Measurements from ENCODE around the gene LAMP1.
A peak's percentile ranks its signal among the peaks of the same experiment; 100 is the strongest.
"Not testable (repeated sequence)": the region's sequence is repeated elsewhere in the genome, so short reads cannot be mapped to it uniquely, and the experiment has no call there.

Gene LAMP1

DNA sequence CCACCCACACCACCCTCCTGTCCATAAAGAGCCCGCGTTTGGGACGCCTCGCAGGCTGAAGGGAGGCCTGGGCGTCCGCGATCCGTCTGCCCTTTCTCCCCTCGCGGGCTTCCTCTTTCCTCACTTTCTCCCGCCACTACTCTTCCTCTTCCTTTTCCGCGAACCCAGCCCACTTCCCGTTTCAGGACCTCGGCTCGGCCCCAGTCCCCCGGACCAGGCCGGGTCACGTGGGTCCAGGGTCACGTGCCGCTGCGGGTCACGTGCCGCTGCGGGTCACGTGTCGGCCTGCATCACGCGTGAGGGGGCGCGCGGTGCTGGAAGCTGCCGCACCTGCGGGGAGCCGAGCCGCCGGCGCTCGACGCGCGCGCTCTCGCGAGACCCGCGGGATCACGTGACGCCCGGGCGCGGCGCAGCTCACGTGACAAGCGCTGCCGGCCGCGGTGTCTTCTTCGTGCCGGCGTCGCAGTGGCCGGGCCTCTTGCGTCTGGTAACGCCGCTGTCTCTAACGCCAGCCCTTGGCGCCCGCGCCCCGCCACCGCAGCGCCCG lies at the start of gene LAMP1:
Gene LAMP1, plus strand, starts transcription at position 417 of the 547 bp plus-strand sequence. CDS start 196 bp downstream, outside the sequence.
- DNase-seq, result peak; percentile 99

GRCh38 chr13:113252516-113253095 lies 44.4 kb upstream of the LAMP1 start:
- DNase-seq, result no peak

DNA sequence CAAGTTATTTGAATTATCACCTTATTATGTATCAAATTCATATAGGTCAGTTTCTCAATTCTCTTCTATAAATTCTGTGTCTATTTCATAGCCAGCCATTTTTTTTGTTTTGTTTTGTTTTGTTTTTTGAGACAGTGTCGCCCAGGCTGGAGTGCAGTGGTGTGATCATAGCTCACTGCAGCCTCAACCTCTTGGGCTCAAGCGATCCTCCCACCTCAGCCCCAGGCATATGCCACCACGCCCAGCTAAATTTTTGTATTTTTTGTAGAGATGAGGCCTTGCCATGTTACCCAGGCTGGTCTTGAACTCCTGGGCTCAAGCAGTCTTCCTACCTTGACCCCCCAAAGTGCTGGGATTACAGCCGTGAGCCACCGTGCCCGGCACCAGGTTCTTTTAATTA lies 39.1 kb upstream of the LAMP1 start:
- DNase-seq, result not testable (repeated sequence)

GRCh38 chr13:113258321-113259054 lies 38.6 kb upstream of the LAMP1 start:
- no peak for DNase-seq

- DNase-seq, result no peak
Observed at GRCh38 chr13:113260996-113261395, 36.0 kb upstream of the LAMP1 start.

DNA sequence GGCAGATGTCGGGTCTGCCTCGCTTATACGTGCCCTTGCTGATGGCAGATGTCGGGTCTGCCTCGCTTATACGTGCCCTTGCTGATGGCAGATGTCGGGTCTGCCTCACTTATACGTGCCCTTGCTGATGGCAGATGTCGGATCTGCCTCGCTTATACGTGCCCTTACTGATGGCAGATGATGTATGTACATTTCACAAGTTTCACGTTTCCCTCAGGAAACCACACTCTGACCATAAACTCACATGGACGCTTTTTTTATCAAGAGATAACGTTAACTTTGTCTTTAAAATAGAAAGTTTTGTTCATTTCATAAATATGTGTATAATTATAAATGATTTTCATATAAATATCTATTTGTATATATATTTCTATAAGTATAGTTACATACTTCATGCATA lies 34.0 kb upstream of the LAMP1 start:
- DNase-seq, result not testable (repeated sequence)

DNA sequence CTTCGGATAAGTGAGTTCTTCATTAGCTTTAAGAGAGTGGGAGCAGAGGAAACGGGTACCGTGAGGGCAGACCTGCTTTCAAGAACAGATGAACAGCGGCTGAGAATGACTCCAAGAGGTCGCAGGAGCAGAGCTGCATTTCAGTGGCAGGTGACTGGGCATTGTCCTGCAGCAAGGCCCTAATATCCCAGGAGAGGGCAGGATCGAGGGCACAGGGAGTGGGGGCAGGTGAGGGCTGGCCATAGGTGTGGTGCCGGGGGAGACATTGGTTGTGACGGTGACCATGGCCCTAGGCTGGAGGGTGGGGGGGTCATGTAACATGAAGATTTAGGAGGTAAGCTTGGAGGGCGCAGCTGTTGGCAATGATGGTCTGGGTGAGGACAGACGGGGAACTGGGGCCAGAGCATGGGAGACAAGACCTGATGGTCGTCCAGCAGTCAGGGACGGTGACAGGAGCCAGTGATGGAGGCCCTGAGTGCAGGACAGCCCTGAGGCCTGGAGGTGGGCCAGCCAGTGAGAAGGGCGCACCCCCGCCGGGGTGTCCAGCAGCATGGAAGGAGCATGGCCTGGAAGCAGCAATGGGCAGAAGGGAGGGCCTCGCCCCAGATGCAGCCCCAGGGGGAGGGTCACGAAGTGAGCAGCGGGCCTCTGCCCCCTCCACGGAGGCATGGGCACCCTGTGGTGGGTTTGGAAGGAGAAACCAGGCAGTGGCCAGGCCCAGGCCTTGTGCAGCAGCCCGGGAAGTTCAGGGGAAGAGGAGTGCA lies 29.2 kb upstream of the LAMP1 start:
- no peak for DNase-seq

DNA sequence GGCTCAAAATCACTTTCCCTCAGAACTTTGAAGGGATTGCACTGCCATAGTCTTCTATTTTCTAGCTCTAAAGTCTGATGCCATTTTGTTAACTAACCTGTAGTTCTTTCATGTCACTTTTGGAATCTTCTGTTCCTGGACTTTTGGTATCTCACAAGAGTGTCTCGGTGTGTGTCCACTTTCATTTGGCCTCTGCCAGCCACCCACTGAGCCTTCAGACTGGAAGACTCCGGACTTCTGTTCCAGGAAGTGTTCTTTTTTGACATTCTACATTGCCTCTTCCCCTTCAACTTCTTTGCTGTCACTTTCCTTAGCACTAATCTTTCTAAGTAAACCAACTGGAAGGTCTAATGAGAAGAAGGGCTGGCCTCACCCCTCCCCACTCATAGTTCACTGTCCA lies 25.0 kb upstream of the LAMP1 start:
- DNase-seq, result no peak

DNA sequence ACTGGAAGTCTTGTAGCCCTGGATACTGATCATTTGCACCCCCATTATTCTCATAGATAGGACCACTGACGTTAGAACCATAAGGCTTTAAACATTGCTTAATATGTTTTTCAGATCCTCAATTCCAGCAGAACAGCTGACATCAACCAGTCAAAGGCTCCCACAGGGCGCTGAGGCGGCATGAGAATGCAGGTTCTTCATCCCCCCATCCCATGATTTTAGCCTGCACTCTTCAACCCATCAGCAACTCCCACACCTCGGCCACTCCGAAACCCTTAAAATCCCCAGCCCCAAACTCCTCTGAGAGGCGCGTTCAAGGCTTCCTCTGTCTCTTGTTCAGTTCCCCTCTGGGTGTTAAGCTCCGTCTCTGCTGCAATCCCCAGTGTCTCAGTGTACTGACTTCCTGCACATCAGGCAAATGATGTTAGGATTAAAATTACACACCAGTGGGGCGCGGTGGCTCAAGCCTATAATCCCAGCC lies 24.3 kb upstream of the LAMP1 start:
- DNase-seq, result no peak

DNA sequence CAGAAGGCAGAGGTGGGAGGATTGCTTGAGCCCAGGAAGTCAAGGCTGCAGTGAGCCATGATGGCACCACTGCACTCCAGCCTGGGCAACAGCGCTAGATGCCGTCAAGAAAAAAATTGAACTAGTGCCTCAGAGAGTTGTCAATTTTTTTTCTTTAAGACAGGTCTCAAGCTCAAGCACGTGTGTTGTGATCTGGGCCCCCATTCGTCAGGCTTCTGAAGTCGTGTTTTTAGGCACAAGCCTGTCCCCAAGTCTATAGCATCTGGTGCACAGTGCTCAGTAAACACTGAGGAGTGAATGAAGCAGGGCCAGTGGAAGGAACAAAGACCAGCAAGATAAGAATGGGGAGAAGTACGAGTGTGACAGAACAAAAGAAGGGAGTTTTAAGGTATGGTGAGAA lies 23.7 kb upstream of the LAMP1 start:
- DNase-seq, result no peak

GRCh38 chr13:113273851-113274590 lies 23.0 kb upstream of the LAMP1 start:
- no peak for DNase-seq

- no peak for DNase-seq
Observed at GRCh38 chr13:113274721-113275120, 22.3 kb upstream of the LAMP1 start.

GRCh38 chr13:113275387-113275786 lies 21.7 kb upstream of the LAMP1 start:
- peak; percentile 48 for DNase-seq

GRCh38 chr13:113280126-113280525 lies 16.9 kb upstream of the LAMP1 start:
- DNase-seq, result no peak

DNA sequence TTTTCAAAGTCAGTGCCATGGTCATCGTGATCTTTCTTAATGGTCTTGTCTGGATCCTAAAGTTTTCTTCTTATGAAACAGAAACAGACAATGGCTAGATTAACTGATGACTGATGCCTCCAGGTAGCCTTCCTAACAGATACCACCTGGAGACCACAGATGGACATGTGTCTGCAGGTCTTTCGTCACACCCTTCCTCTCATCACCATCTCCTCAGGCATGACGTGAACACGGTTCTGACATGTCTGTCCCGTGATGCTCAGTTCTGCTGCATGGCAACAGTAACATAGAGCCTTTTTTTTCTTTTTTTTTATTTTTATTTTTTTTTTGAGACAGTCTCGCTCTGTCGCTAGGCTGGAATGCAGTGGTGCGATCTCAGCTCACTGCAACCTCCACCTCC lies 13.1 kb upstream of the LAMP1 start:
- no peak for DNase-seq

- no peak for DNase-seq
Observed at GRCh38 chr13:113288880-113289279, 8.2 kb upstream of the LAMP1 start.

GRCh38 chr13:113291129-113291528 lies 5.9 kb upstream of the LAMP1 start:
- DNase-seq, result no peak

GRCh38 chr13:113292021-113292862 lies 4.8 kb upstream of the LAMP1 start:
- peak; percentile 28 for DNase-seq

GRCh38 chr13:113293686-113294085 lies 3.4 kb upstream of the LAMP1 start:
- DNase-seq, result no peak

DNA sequence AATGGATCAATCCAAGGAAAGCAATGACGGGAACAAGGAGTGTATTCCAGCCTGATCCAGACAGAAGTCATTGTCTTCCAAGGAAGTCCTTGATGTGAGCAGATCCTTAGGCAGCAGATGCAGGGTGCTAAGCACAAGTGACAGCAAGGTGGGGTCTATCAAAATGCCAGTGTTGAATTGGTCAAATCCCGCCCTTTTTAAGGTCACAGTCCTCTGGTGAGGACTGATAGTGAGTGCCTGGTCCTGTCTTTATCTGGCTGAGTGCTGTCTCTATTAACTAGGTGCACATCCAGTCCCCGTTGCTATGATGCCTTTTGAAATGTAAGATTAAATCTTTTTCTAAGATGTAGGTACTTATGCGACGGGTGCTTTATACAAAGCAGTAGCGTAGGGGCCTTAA lies 1.3 kb upstream of the LAMP1 start:
- no peak for DNase-seq

GRCh38 chr13:113297370-113298042 lies 467 bp downstream of the LAMP1 start:
- DNase-seq, result peak; percentile 45

All from stimulated activated CD4-positive, alpha-beta T cell treated with anti-CD3 and anti-CD28 coated beads, Interleukin-15, amount 100 ng/mL, for 24 hours (primary cell).